ENCODE results near the gene DSPP.

The DSPP gene

GRCh38 chr4:87632469-87632868 is 24.1 kb downstream of the DSPP start:
- peak; percentile 40 for DNase-seq

DNA sequence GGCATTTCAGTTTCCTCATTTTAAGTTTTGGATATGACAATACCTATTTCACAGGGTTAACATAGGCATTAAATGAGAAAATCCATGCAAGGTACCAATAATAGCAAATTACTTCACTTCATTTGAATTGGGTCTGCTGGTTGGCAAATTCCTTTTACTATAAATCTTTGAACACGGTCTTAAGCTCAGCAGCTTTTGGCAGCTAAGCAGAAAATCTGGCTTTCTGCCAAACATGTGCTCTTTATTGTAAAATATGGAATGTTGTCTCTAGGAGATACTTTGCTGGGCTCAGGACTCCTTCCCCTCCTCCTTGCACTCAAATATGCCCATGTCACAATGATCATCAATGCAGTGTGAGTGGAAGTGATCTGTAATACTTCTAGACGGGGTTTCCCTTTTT is 24.9 kb downstream of the DSPP start:
- peak; percentile 71 for DNase-seq

- DNase-seq: no peak
Measured at GRCh38 chr4:87644286-87644685, 36.0 kb downstream of the DSPP start.

- no peak for DNase-seq
Measured at GRCh38 chr4:87649980-87650379, 41.7 kb downstream of the DSPP start, which contains the start of gene DMP1. TSS of gene DMP1 (plus strand) at chr4:87650280. CDS start at chr4:87656493, 6,213 bp downstream.

GRCh38 chr4:87650938-87651337 is 42.6 kb downstream of the DSPP start:
- no peak for DNase-seq

DNA sequence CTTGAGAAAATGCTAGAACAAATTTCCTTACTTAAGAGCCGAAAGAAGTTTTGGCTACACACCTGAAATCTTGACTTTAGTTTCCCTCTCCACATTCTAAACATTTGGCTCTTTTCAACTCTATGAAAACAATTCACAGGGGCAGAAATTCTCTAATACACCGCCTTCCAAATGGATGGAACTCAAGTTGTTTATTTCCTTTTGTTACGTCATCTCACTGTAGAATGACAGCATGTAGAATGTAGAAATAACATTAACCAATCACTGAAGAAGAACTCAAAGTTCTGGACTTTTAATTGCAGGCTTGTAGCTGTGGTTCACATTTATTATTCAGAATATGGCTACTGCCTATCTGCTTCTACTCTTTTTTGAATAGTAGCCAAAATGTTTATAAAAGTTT is 43.6 kb downstream of the DSPP start:
- no peak for DNase-seq

GRCh38 chr4:87654487-87655044 is 46.2 kb downstream of the DSPP start:
- DNase-seq: no peak

- DNase-seq: peak; percentile 86
Measured at GRCh38 chr4:87657525-87657924, 49.2 kb downstream of the DSPP start.

DNA sequence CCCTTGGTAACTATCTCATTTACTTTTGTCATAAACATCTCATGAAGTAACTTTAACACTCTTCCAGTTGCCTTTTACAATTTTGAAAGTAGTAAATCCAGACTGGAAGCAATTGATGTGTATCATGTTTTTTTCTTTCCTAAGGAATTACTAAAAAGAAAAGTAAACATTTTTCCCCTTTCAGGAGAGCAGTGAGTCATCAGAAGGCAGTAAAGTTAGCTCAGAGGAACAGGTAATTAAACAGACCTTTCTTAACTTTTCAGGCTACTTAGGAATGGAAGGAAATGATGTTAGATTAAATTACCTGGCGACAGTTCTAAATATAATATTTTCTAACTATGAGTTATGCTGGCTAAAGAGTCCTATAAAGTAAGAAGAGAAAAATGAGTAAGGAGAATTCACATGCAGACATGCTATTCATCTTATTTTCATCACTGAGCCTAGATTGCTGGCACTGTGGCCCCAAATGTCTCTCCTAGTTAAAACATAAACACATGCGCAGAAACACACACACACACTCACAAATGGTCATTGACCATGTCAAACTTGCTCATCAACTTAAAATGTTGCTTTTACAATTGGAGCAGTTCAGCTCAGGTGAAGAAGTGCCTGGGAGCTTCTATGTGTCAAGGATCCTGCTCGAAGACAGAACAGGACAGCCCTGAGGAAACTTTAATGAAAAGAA is 51.1 kb downstream of the DSPP start:
- no peak for DNase-seq

- DNase-seq: no peak
Measured at GRCh38 chr4:87662871-87663270, 54.5 kb downstream of the DSPP start.
